ENCODE results near the gene TRIM16.
"Not testable (repeated sequence)": the region's sequence is repeated elsewhere in the genome, so short reads cannot be mapped to it uniquely, and the experiment has no call there.

Gene TRIM16

GRCh38 chr17:15657868-15658267 lies 26.2 kb downstream of the TRIM16 start:
- no peak for DNase-seq

GRCh38 chr17:15654886-15655561 lies 29.1 kb downstream of the TRIM16 start:
- no peak for DNase-seq

GRCh38 chr17:15654401-15654800 lies 29.7 kb downstream of the TRIM16 start:
- DNase-seq = not testable (repeated sequence)

GRCh38 chr17:15652960-15653359 lies 31.2 kb downstream of the TRIM16 start:
- no peak for DNase-seq

- peak; percentile 71 for DNase-seq
Observed at GRCh38 chr17:15651583-15652110, 32.5 kb downstream of the TRIM16 start.

- DNase-seq = no peak
Observed at GRCh38 chr17:15650741-15651582, 33.1 kb downstream of the TRIM16 start.

- DNase-seq = no peak
Observed at GRCh38 chr17:15649861-15650421, 34.2 kb downstream of the TRIM16 start.

GRCh38 chr17:15648386-15648785 lies 35.7 kb downstream of the TRIM16 start:
- DNase-seq = no peak

- peak; percentile 42 for DNase-seq
Observed at GRCh38 chr17:15645942-15646312, 38.2 kb downstream of the TRIM16 start.

GRCh38 chr17:15645099-15645941 lies 38.8 kb downstream of the TRIM16 start:
- peak; percentile 59 for DNase-seq

GRCh38 chr17:15642505-15643251 lies 41.4 kb downstream of the TRIM16 start:
- not testable (repeated sequence) for DNase-seq

- DNase-seq = not testable (repeated sequence)
Observed at GRCh38 chr17:15642014-15642413, 42.1 kb downstream of the TRIM16 start.

- DNase-seq = not testable (repeated sequence)
Observed at GRCh38 chr17:15630930-15631453, 53.1 kb downstream of the TRIM16 start.

- DNase-seq = not testable (repeated sequence)
Observed at GRCh38 chr17:15629991-15630390, 54.1 kb downstream of the TRIM16 start.

- DNase-seq = not testable (repeated sequence)
Observed at GRCh38 chr17:15623661-15624209, 60.4 kb downstream of the TRIM16 start.

- DNase-seq = not testable (repeated sequence)
Observed at GRCh38 chr17:15623255-15623654, 60.9 kb downstream of the TRIM16 start.

- not testable (repeated sequence) for DNase-seq
Observed at GRCh38 chr17:15622124-15622523, 62.0 kb downstream of the TRIM16 start.

- peak; percentile 55 for DNase-seq
Observed at GRCh38 chr17:15619331-15620058, 64.6 kb downstream of the TRIM16 start, which contains the start of gene FBXW10B. Gene FBXW10B (minus strand): TSS chr17:15619704. CDS start chr17:15619512, 192 bp downstream.

GRCh38 chr17:15616828-15617227 lies 67.3 kb downstream of the TRIM16 start:
- DNase-seq = not testable (repeated sequence)

- not testable (repeated sequence) for DNase-seq
Observed at GRCh38 chr17:15615850-15616249, 68.3 kb downstream of the TRIM16 start.

Data from retina (tissue), 1 donor.